ENCODE measurements around the gene MRPS7.

MRPS7 gene

DNA sequence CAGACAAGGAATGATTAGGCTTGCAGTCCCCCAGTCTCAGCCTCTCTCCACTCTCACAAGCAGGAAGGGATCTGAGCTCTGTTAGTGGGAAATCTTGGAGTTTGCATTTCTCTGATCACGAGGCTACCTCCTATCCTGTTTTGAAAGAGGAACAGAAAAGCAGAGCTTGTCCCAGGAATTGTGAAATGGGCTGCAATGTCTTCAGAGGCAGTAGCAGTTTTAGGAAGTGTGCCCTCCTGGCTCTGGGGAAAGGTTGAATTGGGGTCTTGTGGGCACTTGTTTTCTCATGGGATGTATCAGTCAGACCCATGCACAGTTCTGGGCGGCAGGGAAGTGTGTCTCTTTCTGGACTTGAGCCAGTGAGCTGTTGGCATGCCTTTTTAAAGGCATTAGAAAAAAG lies 33.4 kb upstream of the MRPS7 start:
- no peak for TF ChIP-seq ZNF8 (CRISPR knock-in tag; IDR thresholded peaks at IDR 0.05)
- TF ChIP-seq, protein P1, sequence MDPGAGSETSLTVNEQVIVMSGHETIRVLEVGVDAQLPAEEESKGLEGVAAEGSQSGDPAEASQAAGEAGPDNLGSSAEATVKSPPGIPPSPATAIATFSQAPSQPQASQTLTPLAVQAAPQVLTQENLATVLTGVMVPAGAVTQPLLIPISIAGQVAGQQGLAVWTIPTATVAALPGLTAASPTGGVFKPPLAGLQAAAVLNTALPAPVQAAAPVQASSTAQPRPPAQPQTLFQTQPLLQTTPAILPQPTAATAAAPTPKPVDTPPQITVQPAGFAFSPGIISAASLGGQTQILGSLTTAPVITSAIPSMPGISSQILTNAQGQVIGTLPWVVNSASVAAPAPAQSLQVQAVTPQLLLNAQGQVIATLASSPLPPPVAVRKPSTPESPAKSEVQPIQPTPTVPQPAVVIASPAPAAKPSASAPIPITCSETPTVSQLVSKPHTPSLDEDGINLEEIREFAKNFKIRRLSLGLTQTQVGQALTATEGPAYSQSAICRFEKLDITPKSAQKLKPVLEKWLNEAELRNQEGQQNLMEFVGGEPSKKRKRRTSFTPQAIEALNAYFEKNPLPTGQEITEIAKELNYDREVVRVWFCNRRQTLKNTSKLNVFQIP (CRISPR knock-in tag; IDR thresholded peaks at IDR 0.05; ENCODE audit: borderline replicate concordance, low read depth): no peak
- no peak for TF ChIP-seq ZFP3 (CRISPR knock-in tag; IDR thresholded peaks at IDR 0.05)
- TF ChIP-seq ZC3H10 (CRISPR knock-in tag; IDR thresholded peaks at IDR 0.05): no peak
- no peak for TF ChIP-seq TOX (CRISPR knock-in tag; IDR thresholded peaks at IDR 0.05; ENCODE audit: borderline replicate concordance)
- TF ChIP-seq PPARA (CRISPR knock-in tag; IDR thresholded peaks at IDR 0.05; ENCODE audit: borderline replicate concordance): no peak
- no peak for TF ChIP-seq TCF4 (CRISPR knock-in tag; IDR thresholded peaks at IDR 0.05; ENCODE audit: borderline replicate concordance)
- TF ChIP-seq, protein P2, sequence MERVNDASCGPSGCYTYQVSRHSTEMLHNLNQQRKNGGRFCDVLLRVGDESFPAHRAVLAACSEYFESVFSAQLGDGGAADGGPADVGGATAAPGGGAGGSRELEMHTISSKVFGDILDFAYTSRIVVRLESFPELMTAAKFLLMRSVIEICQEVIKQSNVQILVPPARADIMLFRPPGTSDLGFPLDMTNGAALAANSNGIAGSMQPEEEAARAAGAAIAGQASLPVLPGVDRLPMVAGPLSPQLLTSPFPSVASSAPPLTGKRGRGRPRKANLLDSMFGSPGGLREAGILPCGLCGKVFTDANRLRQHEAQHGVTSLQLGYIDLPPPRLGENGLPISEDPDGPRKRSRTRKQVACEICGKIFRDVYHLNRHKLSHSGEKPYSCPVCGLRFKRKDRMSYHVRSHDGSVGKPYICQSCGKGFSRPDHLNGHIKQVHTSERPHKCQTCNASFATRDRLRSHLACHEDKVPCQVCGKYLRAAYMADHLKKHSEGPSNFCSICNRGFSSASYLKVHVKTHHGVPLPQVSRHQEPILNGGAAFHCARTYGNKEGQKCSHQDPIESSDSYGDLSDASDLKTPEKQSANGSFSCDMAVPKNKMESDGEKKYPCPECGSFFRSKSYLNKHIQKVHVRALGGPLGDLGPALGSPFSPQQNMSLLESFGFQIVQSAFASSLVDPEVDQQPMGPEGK (CRISPR knock-in tag; IDR thresholded peaks at IDR 0.05; ENCODE audit: borderline replicate concordance): no peak
- no peak for TF ChIP-seq OSR1 (CRISPR knock-in tag; IDR thresholded peaks at IDR 0.05)
- TF ChIP-seq ZNF565 (CRISPR knock-in tag; conservative IDR thresholded peaks at IDR 0.05; ENCODE audit: low read depth): no peak
- TF ChIP-seq ARNTL (CRISPR knock-in tag; IDR thresholded peaks at IDR 0.05; ENCODE audit: borderline replicate concordance, low read depth): no peak
- TF ChIP-seq RARB (CRISPR knock-in tag; IDR thresholded peaks at IDR 0.05): no peak
- no peak for TF ChIP-seq SNAI2 (CRISPR knock-in tag; IDR thresholded peaks at IDR 0.05)
- no peak for TF ChIP-seq ZNF70 (CRISPR knock-in tag; IDR thresholded peaks at IDR 0.05)
- TF ChIP-seq BACH2 (CRISPR knock-in tag; IDR thresholded peaks at IDR 0.05; ENCODE audit: borderline replicate concordance): no peak
- TF ChIP-seq CSDC2 (CRISPR knock-in tag; IDR thresholded peaks at IDR 0.05): no peak
- no peak for ATAC-seq

DNA sequence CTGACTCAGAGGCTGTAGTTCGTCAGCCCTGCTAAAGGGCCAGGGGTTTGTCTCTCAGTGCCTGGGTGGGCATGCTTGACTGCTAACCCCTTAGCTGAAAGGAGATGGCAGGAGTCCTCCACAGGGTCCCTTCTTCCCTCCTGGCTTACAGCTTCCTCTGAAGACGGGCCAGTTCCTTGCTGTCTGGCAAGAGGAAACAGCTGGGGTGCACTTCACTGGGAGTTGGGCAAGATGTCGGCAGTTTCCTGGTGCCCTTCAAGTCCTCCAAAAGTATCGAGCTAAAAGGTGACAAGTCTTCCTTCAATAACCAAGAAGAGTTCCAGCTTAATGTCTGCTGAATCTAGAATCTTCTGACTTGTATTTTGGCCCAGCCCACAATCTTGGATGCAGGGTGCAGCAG lies 32.8 kb upstream of the MRPS7 start:
- ATAC-seq: no peak

More for the DNA sequence above, 32.8 kb upstream of the MRPS7 start:
- TF ChIP-seq ESRRG (CRISPR knock-in tag; IDR thresholded peaks at IDR 0.05) (no peak), ZNF8 (CRISPR knock-in tag; IDR thresholded peaks at IDR 0.05) (no peak), ZFP30 (CRISPR knock-in tag; IDR thresholded peaks at IDR 0.05) (no peak), TOX (CRISPR knock-in tag; IDR thresholded peaks at IDR 0.05; ENCODE audit: borderline replicate concordance) (no peak), RARB (CRISPR knock-in tag; IDR thresholded peaks at IDR 0.05) (no peak), PPARA (CRISPR knock-in tag; IDR thresholded peaks at IDR 0.05; ENCODE audit: borderline replicate concordance) (no peak), ZC3H10 (CRISPR knock-in tag; IDR thresholded peaks at IDR 0.05) (no peak), ARNTL (CRISPR knock-in tag; IDR thresholded peaks at IDR 0.05; ENCODE audit: borderline replicate concordance, low read depth) (no peak), GLIS3 (CRISPR knock-in tag; IDR thresholded peaks at IDR 0.05) (no peak), CSDC2 (CRISPR knock-in tag; IDR thresholded peaks at IDR 0.05) (no peak), ISL1 (CRISPR knock-in tag; IDR thresholded peaks at IDR 0.05) (no peak), ZFP3 (CRISPR knock-in tag; IDR thresholded peaks at IDR 0.05) (no peak), BACH2 (CRISPR knock-in tag; IDR thresholded peaks at IDR 0.05; ENCODE audit: borderline replicate concordance) (no peak), ZNF565 (CRISPR knock-in tag; conservative IDR thresholded peaks at IDR 0.05; ENCODE audit: low read depth) (no peak)
- TF ChIP-seq, protein P1 (CRISPR knock-in tag; IDR thresholded peaks at IDR 0.05; ENCODE audit: borderline replicate concordance, low read depth): no peak
- TF ChIP-seq, protein P3, sequence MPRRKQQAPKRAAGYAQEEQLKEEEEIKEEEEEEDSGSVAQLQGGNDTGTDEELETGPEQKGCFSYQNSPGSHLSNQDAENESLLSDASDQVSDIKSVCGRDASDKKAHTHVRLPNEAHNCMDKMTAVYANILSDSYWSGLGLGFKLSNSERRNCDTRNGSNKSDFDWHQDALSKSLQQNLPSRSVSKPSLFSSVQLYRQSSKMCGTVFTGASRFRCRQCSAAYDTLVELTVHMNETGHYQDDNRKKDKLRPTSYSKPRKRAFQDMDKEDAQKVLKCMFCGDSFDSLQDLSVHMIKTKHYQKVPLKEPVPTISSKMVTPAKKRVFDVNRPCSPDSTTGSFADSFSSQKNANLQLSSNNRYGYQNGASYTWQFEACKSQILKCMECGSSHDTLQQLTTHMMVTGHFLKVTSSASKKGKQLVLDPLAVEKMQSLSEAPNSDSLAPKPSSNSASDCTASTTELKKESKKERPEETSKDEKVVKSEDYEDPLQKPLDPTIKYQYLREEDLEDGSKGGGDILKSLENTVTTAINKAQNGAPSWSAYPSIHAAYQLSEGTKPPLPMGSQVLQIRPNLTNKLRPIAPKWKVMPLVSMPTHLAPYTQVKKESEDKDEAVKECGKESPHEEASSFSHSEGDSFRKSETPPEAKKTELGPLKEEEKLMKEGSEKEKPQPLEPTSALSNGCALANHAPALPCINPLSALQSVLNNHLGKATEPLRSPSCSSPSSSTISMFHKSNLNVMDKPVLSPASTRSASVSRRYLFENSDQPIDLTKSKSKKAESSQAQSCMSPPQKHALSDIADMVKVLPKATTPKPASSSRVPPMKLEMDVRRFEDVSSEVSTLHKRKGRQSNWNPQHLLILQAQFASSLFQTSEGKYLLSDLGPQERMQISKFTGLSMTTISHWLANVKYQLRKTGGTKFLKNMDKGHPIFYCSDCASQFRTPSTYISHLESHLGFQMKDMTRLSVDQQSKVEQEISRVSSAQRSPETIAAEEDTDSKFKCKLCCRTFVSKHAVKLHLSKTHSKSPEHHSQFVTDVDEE (CRISPR knock-in tag; IDR thresholded peaks at IDR 0.05): no peak
- TF ChIP-seq, protein P4, sequence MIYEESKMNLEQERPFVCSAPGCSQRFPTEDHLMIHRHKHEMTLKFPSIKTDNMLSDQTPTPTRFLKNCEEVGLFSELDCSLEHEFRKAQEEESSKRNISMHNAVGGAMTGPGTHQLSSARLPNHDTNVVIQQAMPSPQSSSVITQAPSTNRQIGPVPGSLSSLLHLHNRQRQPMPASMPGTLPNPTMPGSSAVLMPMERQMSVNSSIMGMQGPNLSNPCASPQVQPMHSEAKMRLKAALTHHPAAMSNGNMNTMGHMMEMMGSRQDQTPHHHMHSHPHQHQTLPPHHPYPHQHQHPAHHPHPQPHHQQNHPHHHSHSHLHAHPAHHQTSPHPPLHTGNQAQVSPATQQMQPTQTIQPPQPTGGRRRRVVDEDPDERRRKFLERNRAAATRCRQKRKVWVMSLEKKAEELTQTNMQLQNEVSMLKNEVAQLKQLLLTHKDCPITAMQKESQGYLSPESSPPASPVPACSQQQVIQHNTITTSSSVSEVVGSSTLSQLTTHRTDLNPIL (CRISPR knock-in tag; IDR thresholded peaks at IDR 0.05; ENCODE audit: low read depth): no peak

All from SK-N-SH treated with all-trans-retinoic acid at 6 μM for 48 hours (cell line).